ENCODE results near the gene HOXC10. TPM values are rescaled to one million over a fixed set of nuclear protein-coding genes. Genes with fewer than 3 reads are reported as not detected.

Gene HOXC10
- total and polyA plus RNA-seq, 2 donors (not counting 3 experiments of a cell fraction or from before 2014, with no cell fraction given) = 0.18 TPM; not detected in 1

- Histone ChIP-seq H3K27ac (ENCODE audit: insufficient read depth, low read depth, low read length) (no peak overlapping the region), H2AFZ (ENCODE audit: low read depth, low read length) (no peak overlapping the region), H3K9ac (replicated peaks; ENCODE audit: extremely low read depth, insufficient read depth, low read length) (no peak overlapping the region), H3K4me2 (ENCODE audit: insufficient read depth, low read length) (no peak overlapping the region), H3K36me3 (ENCODE audit: control insufficient read depth in 2 of 2, extremely low read depth in 1 of 2, insufficient read depth in 2 of 2, low read length in 2 of 2) (no peaks in the 10 kb centered on the region), H3K27me3 (ENCODE audit: control insufficient read depth in 2 of 2, insufficient read depth in 2 of 2, low read length in 2 of 2) (peaks cover 84 to 91% of the 10 kb centered on the region in 2 experiments), H3K9me3 (replicated peaks; ENCODE audit: control insufficient read depth, insufficient read depth, low read length) (no peaks in the 10 kb centered on the region), H3K9me1 (replicated peaks; ENCODE audit: control insufficient read depth, extremely low read depth, insufficient read depth, low read length) (no peaks in the 10 kb centered on the region), H3K79me2 (ENCODE audit: control insufficient read depth, insufficient read depth, low read length) (no peaks in the 10 kb centered on the region), H3K4me3 (replicated peaks in 1 of 3; ENCODE audit: insufficient read depth in 1 of 3, low read depth in 1 of 3, low read length in 3 of 3) (no peak overlapping the region), H3K4me1 (ENCODE audit: control insufficient read depth, extremely low read depth, insufficient read depth, low read length) (no peaks in the 10 kb centered on the region), H4K20me1 (replicated peaks; ENCODE audit: control insufficient read depth, extremely low read depth, insufficient read depth, low read length) (no peaks in the 10 kb centered on the region)
- TF ChIP-seq POLR2AphosphoS5 (IDR thresholded peaks at IDR 0.05; ENCODE audit: insufficient read depth, low read depth, low read length) (no peak), MYC (IDR thresholded peaks at IDR 0.05; ENCODE audit: low read depth, low read length) (no peak), JUN (IDR thresholded peaks at IDR 0.05; ENCODE audit: borderline replicate concordance, insufficient read depth, insufficient read length, low read depth) (no peak)
- dilution Hi-C loops (cut with MboI; ENCODE audit: extremely low pct_ligation_motif_present, low sequenced_read_pairs) (no loop called here), intact Hi-C loops (cut with micrococcal nuclease) (no loop called here)
- BruUV-seq (replicated peaks) = no TSS peak
- FAIRE-seq (no peak), DNase-seq (ENCODE audit: low read depth, low spot score) (no peak)
- POLR2A ChIA-PET = no interaction called here
- CTCF ChIA-PET = interaction anchor here (17.0 kb wide), 1 partner anchor 185 kb away, joined by 616 read pairs; the partner anchor contains the start of gene SMUG1
Observed at GRCh38 chr12:54010972-54011664, 26.2 kb downstream of the HOXC10 start.

GRCh38 chr12:54011665-54012532, 27.0 kb downstream of the HOXC10 start:
- H3K36me3 ChIP-seq (ENCODE audit: control insufficient read depth in 2 of 2, extremely low read depth in 1 of 2, insufficient read depth in 2 of 2, low read length in 2 of 2) = no peaks in the 10 kb centered on the region
- no peak for FAIRE-seq
- H3K4me1 ChIP-seq (ENCODE audit: control insufficient read depth, extremely low read depth, insufficient read depth, low read length) = no peaks in the 10 kb centered on the region
- H3K9ac ChIP-seq (replicated peaks; ENCODE audit: extremely low read depth, insufficient read depth, low read length) = no peak overlapping the region
- no peak overlapping the region for H3K27ac ChIP-seq (ENCODE audit: insufficient read depth, low read depth, low read length)
- no peaks in the 10 kb centered on the region for H4K20me1 ChIP-seq (replicated peaks; ENCODE audit: control insufficient read depth, extremely low read depth, insufficient read depth, low read length)
- no peaks in the 10 kb centered on the region for H3K79me2 ChIP-seq (ENCODE audit: control insufficient read depth, insufficient read depth, low read length)
- no peaks in the 10 kb centered on the region for H3K9me3 ChIP-seq (replicated peaks; ENCODE audit: control insufficient read depth, insufficient read depth, low read length)
- dilution Hi-C loops (cut with MboI; ENCODE audit: extremely low pct_ligation_motif_present, low sequenced_read_pairs) (no loop called here), intact Hi-C loops (cut with micrococcal nuclease) (no loop called here)
- no peaks in the 10 kb centered on the region for H3K9me1 ChIP-seq (replicated peaks; ENCODE audit: control insufficient read depth, extremely low read depth, insufficient read depth, low read length)
- no peak for TF ChIP-seq POLR2AphosphoS5 (IDR thresholded peaks at IDR 0.05; ENCODE audit: insufficient read depth, low read depth, low read length)
- no peak for TF ChIP-seq MAX (IDR thresholded peaks at IDR 0.05; ENCODE audit: insufficient read depth, insufficient read length)
- no peak for TF ChIP-seq EZH2 (IDR thresholded peaks at IDR 0.05; ENCODE audit: borderline replicate concordance, low read depth, low read length, severe bottlenecking)
- no peak for TF ChIP-seq GATA2 (IDR thresholded peaks at IDR 0.05; ENCODE audit: insufficient read depth, insufficient read length, low read depth, low read length)
- no peak for TF ChIP-seq FOS (IDR thresholded peaks at IDR 0.05; ENCODE audit: borderline replicate concordance, insufficient read depth, low read length)
- no peak for TF ChIP-seq JUN (IDR thresholded peaks at IDR 0.05; ENCODE audit: borderline replicate concordance, insufficient read depth, insufficient read length, low read depth)
- no peak for TF ChIP-seq CTCF (IDR thresholded peaks at IDR 0.05; ENCODE audit: extremely low read depth in 1 of 2, insufficient read depth in 1 of 2, low read depth in 1 of 2, low read length in 2 of 2)
- TF ChIP-seq MYC (IDR thresholded peaks at IDR 0.05; ENCODE audit: low read depth, low read length) = no peak
- TF ChIP-seq POLR2A (IDR thresholded peaks at IDR 0.05; ENCODE audit: low read depth, low read length) = no peak
- no peak overlapping the region for H2AFZ ChIP-seq (ENCODE audit: low read depth, low read length)
- peaks cover 83 to 91% of the 10 kb centered on the region in 2 experiments for H3K27me3 ChIP-seq (ENCODE audit: control insufficient read depth in 2 of 2, insufficient read depth in 2 of 2, low read length in 2 of 2)
- no peak overlapping the region for H3K4me2 ChIP-seq (ENCODE audit: insufficient read depth, low read length)
- ChIA-PET CTCF (interaction anchor here (0.6 to 17.0 kb wide), 3 partner anchors 15 to 204 kb away, joined by 3 to 616 read pairs (median 3); partner anchors contain the start of gene SMUG1), POLR2A (no interaction called here)
- DNase-seq (ENCODE audit: low read depth, low spot score) = no peak
- no TSS peak for BruUV-seq (replicated peaks)
- H3K4me3 ChIP-seq (replicated peaks in 1 of 3; ENCODE audit: insufficient read depth in 1 of 3, low read depth in 1 of 3, low read length in 3 of 3) = no peak overlapping the region

Measured in endothelial cell of umbilical vein (primary cell).